NAMALWA (cell line): Measurements from ENCODE around the gene SHC2.
"Not testable (repeated sequence)": the region's sequence is repeated elsewhere in the genome, so short reads cannot be mapped to it uniquely, and the experiment has no call there.

ENCODE experiments used
- DNase-seq: peaks from one replicate; pipeline ENCODE4 v3.0.0-alpha.2; 2015; ENCODE audit warnings: low spot score

Gene SHC2

DNA sequence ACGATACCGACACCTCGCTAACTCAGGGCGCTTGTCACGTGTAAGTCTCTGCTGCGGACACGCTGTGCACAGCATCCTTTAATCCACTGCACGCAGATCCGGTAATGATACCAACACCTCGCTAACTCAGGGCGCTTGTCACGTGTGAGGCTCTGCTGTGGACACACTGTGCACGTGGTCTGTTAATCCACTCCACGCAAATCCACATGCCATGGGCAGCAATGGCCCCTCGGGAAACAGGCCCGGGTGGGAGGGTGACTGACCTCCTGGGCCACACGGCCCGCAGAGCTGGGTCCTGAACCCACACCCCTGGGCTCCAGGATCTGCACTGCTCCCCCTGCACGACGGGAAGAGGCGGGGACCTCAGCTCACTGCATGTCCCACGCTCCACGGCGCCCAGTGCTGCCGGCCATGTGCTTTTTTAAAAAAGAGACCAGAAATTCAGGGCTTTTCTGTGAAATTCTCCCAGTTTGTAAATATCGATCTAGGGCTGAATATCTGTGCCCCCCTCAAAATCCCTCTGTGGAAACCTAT is 16.1 kb downstream of the SHC2 start:
- DNase-seq, result no peak

DNA sequence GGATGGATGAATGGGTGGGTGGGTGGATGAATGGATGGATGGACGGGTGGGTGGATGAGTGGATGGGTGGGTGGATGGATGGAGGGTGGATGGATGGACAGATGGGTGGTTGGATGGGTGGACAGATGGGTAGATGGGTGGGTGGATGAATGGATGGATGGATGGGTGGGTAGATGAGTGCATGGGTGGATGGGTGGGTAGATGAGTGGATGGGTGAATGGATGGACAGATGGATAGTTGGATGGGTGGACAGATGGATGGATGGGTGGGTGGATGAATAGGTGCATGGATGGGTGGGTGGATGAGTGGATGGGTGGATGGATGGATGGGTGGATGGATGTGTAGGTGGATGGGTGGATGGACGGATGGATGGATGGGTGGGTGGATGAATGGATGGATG is 17.8 kb downstream of the SHC2 start:
- no peak for DNase-seq

DNA sequence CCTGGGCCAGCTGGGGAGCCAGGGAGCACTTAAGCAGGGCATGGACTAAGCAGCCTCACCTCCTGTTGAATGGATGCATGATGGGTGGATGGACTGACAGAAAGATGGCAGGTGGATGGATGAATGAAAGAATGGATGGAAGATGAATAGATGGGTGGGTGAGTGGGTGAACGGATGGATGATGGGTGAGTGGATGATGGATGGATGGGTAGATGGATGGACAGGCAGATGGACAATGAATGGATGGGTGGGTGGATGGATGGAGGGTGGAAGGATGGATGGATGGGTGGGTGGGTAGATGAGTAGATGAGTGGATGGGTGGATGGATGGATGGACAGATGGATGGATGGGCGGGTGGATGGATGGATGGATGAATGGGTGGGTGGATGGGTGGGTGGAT is 18.7 kb downstream of the SHC2 start:
- DNase-seq, result no peak

DNA sequence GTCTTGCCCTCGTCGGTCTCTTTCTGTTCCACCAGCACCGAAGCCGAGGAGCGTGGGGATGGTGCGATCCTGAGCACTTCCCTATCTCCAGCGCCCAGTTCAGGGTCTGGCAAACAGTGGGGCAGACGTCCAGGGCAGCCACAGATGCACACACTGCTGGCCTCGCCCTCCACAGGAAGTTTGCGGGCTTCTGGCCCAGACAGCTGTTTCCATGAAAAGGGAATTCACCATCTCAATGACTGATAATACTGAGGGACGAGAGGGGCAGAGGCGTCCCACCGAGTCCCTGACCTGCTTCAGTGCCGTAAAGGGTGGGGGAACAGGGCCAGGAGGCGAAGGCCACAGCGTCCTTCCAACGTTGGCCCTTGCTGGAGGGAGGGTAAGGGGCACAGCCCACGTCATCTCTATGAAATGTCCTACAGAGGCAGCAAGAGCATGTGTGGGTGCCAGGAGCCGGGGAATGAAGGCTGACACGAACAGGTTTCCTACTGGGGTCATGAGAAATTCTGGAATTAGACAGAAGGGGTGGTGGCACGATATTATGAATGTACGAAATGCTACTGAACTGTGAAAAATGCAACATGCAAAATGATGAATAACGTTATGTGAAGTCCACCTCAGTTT is 19.5 kb downstream of the SHC2 start:
- DNase-seq, result no peak

DNA sequence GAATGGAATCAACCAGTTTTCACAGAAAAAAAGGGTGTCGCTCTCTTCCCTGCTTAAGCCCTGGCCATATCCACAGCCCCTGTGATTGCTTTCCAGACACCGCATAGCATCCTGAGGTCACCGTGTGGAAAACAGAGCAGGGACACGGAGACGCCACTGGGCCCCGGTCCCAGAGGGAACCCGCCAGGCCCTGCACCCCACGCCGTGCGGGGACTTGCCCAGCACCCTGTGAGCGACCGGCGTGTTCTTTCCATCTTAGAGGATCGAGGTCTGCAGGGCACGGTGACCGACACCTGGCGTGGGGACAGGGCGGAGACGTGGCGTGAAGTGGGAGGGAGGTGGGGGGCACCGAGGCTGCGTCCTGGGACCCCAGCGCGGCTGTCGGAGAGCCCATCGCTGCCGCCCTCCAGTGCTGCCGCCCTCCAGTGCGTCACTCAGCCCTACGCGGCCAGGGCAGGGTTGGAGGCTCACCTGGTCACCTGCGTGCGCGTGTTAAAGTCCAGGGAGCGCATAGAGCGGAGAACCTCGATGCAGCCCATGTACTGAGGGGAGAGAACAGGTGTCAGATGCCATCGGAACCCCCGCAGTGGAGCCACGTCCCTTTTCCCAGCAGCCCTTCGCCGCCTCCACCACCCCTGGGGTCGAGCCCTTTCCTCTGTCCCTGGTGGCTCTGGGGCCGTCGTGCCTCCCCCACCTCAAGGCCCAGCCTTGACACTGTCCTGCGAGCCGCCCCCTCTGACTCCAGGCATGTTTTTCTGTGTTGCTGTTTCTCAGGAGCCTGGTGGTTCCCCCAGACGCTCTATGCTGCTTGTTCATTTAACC is 20.2 kb downstream of the SHC2 start:
- DNase-seq, result no peak

DNA sequence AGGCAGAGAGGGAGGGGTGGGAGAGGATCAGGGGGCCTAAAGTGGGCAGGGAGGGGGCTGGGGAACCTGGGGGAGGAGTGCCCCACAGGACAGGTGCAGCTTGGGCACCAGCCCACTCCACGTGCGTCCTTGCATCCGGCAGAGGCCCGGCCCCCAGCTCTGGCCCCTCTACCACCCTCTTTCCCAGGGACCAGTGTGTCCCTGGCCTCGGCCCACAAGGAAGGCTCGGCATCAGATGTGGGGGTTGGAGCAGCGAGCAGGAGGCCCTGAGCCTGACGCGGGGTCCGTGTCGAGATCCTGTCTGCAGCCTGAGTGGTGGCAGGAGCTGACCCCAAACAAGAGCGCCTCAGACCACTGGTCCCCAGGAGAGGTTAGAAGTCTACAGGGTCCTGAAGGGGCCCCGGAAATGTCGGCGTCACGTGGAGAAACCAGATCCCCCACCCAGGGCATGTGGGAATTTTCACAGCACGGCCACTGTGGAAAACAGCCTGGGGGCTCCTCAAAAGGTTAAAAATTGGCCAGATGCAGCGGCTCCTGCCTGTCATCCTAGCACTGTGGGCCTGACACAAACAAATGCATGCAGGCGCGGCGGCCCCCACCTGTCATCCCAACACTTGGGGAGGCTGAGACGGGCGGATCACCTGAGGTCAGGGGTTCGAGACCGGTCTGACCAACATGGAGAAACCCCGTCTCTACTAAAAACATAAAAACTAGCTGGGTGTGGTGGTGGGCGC is 21.5 kb downstream of the SHC2 start:
- DNase-seq, result no peak

DNA sequence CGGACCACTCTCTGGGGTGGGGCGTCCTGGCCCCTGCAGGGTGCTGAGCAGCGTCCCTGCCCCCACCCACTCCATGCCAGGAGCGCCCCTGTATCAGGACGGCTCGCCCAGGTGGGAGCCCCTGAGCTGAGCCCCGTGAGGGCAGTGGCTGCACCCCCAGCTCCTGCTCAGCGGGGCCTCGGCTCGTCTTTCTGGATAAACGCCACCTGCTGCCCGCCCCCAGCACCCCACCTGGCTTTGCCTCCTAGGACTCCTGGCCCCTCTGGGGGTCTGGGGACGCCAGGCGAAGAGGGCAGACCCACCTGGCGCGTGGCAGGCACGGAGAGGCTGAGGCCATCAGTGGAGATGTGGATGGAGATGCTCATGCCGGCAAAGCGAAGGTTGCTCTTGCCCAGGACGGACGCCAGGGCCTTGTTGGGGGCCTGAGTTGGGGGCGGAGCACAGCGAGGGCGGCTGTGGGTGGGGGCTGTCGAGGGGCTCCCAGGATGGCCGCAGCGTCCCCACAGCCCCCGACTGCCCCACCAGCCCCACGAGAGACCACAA is 22.3 kb downstream of the SHC2 start:
- no peak for DNase-seq

DNA sequence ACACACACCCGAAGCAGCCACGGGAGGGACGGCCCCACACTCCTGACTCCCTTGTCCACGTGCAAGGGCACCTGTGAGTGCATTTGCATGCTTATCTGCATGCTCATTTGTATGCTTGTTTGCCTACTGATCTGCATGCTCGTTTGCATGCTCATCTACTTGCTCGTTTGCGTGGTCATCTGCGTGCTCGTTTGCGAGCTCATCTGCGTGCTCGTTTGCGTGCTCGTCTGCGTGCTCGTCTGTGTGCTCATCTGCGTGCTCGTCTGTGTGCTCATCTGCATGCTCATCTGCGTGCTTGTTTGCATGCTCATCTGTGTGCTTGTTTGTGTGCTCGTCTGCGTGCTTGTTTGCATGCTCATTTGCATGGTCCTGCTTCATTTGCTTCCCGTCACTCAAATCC is 23.8 kb downstream of the SHC2 start:
- DNase-seq, result no peak

DNA sequence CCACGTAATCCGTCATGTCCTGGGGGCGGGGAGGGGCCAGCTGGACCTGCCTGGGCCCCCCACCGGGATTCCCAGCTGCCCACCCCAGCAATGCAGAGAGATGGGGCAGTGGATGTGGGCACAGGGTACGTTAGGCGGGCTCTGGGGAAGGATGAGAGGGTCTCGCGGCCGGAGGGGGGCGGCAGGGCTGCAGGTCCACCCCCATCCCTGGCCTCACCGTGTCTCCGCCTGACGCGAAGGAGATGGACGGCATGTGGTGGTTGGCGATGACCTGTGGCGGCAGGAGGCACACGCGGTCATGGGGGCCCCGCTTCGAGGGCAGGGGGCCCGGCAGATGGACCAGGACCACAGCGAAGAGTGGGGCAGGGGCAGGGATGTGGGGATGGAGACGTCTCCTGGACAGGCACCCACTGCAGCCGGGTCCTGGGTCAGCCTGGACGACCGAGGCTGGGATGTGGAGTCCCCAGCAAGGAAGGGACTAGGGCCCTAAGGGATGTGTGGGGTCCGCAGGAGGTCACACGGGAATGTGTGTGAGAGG is 24.4 kb downstream of the SHC2 start:
- DNase-seq, result no peak

DNA sequence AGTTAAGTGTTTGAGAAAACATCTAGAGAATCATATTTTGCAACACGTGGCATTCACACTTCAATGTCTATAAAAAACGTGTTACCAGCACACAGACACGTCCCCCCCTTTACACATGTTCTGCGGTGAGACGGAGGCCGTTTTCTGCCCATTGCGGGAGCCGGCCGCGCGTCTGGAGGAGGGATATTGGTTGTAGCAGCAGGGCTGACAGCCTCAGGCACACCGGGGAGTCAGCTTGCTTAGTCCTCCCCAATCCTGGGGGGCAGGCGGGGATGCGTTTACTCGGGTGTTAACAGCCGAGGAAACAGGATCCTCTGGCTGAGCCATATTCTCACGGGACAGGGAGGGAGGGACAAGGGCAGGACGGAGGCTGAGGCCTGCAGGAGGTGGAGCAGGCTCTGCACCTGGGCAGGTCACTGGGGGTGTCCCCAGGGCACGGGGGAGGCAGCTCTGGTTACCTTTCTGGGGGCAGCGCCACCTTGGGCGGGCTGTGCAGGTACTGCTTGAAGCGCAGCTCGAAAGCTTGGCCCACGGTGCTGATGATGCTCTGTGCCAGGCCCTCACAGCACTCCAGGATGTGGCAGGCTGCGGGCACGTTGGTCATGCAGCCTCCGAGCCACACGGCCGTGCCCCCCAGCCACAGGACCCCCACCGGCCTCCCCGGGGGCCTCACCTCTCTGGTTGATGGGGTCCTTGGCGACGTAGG is 25.0 kb downstream of the SHC2 start:
- no peak for DNase-seq

DNA sequence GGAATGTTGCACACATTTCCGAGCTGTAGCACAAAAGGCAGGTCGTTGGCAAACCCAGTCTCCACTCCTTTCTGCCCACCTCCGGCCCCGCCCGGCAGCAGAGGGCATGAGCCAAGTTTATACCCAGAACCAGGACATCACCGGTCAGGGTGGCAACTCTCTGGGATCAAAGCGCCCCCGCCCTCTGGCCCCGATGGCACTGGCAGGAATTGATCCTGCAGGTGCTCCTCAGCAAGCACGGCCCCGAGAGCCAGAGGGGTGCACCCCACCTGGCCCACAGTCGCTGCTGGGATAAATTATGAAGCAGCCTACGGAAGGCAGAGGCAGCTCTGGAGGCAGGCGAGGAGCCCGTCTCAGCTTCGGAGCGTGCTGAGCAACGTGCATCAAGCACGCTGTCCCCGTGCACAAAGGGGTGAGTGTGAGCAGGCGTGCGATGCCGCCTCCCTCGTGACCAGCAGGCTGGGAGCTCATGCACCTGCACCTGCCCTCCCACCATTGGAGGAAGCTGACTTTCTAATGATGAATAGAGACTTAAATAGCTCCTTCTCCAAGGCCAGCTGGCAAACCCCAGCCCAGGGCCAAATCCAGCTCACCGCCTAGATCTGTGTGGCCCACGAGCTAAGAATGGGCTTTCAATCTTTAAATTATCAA is 25.7 kb downstream of the SHC2 start:
- no peak for DNase-seq

DNA sequence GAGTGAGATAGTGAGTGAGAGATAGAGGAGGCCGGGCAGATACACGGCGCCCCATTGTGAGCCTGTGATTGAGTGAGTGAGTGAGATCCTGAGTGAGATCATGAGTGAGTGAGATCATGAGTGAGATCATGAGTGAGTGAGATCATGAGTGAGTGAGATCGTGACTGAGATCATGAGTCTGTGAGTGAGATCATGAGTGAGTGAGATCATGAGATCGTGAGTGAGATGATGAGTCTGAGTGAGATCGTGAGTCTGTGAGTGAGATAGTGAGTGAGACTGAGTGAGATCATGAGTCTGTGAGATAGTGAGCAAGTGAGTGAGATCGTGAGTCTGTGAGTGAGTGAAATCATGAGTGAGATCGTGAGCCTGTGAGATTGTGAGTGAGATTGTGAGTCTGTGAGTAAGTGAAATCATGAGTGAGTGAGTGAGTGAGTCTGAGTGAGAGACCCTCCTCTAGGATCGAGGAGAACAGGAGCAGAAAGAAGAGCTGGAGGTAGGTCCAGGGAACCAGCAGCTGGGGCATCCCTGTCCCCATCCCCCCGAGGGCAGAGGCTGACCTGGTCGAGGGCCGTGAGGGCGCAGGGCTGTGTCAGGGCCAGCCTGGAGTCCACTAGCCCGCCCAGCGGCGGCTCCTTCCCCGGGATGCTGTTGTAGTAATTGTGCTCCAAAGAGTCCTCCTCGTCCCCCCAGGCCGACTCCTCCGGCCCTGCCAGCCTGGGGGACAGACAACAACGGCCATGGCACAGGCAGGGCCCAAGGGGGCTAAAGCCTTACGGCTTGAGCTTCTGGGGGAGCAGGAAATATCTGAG is 26.5 kb downstream of the SHC2 start:
- DNase-seq, result no peak

DNA sequence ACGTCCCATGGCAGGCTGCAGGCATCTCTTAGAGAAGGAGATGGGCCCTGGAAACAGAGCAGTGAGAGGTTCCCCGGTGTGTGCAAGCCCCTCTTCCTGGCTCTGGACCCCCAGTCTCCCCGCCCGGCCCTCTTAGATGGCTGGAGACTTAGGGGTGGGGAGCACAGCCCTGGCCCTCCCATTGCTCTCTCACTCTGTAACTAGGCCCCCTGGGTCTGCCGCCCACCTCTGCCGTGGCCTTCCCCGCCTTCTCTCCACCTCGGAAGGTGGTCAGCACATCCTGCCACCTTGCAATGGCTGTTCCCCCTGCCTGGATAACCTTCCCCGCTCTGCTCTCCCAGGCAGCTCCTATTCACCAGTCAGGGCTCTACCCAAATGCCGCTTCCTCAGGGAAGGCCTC is 30.1 kb downstream of the SHC2 start:
- DNase-seq, result no peak

DNA sequence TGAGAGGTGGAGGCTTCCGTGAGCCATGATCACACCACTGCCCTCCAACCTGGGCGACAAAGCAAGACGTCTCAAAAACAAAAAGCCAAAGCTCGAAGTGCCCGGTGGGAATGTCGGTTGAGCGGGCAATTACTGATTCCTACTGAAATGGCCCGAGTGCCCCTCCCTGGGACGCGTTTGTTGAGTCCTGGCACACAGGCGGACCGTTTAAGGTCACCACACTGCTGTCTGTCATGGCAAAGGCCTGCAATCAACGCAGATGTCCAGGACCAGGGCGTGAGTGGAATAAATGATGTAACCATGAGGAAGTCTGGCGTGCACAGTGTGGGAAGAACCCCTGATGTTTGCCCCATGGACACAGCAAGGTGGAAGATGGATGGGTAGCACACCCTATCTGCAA is 32.7 kb downstream of the SHC2 start:
- no peak for DNase-seq

DNA sequence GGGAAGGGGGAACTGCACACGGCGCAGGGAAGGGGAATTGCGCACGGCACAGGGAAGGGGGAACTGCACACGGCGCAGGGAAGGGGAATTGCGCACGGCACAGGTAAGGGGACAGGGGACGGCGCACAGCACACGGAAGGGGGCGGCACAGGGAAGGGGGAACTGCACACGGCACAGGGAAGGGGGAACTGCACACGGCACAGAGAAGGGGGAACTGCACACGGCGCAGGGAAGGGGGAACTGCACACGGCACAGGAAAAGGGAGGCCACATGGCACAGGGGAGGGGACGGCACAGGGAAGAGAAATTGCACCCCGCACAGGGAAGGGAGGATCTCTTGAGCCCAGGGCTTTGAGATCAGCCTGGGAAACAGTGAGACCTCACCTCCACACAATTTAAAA is 33.2 kb downstream of the SHC2 start:
- DNase-seq, result not testable (repeated sequence)

DNA sequence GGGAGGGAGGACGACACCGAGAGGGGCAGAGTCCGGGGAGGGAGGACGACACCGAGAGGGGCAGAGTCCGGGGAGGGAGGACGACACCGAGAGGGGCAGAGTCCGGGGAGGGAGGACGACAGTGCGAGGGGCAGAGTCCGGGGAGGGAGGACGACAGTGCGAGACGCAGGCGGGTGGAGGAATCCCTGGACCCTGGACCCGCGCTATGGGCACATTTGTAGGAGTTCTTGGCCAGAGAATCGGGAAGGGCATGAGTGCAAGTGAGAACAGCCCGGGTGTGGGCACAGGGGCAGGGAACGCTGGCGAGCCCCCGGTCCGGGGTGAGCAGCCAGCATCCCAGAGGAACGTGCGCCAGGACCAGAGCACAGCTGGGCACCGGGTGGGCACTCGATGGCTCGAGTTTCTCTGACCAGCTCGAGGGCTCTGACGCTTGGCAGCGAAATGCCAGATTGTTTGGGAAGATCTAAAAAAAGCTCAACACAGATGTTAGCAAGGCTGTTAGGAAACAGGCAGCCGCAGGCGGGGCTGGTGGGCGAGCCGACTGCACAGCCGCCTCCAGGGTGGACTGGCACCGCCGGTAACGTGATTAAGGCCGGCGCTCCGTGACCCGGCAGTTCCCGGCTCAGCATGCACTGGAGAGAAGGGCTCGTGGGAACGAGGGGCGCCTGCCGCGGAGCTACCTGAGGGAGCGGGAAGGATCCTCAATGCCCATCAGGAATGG is 33.9 kb downstream of the SHC2 start:
- no peak for DNase-seq

DNA sequence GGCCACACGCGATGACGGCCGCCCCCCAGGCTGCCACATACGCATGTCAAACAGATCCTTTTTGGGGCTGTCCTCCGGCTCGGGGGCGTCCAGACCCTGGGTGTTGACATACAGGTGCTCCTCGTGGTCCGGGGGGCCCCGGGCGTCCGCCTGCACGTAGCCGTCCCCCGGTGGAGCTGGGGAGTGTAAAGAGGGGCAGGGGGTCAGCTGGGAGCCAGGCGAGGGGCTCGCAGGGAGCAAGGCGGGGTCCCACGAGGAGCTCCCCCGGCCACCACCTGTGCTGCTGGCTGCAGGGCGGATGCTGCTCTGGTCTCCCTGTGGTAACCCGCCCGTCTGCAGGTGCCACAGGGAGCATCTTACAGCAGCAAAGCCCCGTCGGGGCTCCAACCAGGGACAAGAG is 35.8 kb downstream of the SHC2 start:
- no peak for DNase-seq

DNA sequence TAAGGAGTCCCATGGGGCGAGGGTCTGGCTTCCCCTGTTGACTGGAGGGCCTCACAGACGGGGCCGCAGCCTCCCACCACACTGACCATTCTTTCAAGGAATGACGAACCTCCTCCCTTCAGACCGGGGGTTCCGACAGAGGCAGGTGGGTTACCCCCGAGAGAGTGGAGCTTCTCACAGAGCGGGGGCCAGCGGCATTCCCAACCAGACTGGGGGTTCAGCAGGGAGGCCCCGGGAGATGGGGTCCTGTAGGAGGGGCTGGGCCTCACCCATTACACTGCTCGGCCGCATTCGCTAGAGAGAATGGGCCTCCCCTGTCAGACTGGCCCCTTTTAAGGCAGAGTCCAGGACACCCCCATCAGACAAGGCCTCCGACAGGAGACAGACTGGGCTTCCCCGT is 36.3 kb downstream of the SHC2 start:
- no peak for DNase-seq

DNA sequence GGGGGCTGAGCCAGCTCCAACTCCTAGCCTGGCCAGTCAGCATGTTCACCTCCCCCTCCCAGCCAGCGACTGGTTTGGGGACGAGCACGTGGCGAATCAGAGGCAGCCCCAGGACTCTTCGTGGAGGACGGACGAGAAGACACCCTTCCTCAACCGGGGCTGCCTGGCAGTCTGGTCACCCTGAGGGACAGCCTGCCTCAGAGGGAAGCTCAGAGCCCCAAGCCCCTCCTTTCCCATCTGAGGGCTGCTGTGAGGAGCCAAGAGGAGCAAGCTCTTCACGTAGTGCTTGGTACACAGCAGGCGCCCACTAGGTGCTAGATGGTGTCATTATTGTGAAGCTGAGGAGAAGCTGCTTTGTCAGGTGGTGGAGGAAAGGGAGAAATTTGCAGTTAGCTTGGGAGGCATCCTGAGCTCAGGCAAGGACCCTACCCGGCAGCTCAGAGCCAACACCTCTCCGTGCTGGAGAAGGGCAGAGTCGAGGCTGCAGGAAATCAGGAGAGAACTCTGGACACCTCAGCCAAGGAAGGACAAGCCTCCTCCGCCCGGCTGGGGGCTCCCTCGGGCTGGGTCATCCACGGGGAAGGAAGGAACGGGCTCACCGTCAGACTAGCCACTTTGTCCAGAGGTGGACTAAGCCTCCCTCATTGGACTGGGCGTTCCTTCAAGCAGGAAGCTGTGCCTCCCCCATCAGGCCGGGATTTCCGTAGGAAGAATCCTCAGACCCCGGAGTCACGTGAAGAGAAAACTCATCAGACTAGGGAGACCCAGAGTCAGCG is 37.0 kb downstream of the SHC2 start:
- DNase-seq, result no peak
